HG03521 (cell line): Measurements from ENCODE around the gene RANBP17.
"Not testable (repeated sequence)": the region's sequence is repeated elsewhere in the genome, so short reads cannot be mapped to it uniquely, and the experiment has no call there.

ENCODE experiments used
- ATAC-seq: cut with Tn5 transposase; IDR thresholded peaks from one replicate; pipeline ENCODE4 v1.9.1; 2021; ENCODE audit warnings: mild to moderate bottlenecking, moderate library complexity; ENCODE audit not compliant: unreplicated experiment

Gene RANBP17

DNA sequence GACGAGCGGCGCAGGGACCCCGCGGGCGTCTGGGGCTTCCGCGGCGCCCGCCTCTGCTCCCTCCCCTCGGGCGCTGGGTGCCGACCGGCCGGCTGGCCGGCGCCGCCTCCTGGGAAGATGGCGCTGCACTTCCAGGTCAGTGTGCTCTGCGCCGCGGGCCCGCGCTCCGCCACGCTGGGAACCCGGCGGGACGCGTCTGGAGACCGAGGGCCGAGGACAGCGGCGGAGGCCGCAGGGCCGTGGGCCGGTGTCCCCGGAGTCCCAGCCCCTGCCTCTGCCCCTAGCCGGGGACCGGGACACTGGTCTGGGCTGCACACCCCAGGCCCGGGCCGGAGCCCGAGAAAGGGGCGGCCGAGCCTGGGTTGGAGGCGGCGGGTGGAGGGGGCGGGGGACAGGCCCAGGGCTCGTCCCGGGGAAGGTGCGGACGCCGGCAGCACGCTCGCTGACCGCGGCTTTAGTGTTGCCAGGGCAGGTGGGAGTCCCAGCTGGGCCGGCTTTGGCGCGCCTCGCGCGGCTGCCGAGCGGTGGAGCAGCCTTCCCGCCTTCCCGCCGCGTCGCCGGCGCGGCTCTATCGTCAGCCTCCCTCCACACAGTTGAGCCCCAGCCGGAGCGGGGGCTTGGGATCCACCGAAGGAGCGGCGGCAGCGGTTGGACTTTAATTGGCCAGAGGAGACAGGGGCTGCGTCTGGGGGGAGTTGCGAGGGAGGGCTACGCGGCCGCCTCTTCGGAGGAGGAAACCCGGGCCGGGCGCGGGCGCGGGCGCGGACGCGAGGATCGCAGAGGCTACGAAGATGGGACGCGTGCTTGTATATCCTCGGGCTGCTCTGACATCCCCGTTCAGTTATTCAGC lies at the start of gene RANBP17:
Gene RANBP17 (plus strand): TSS at position 102 of the 850 bp plus-strand sequence.
- ATAC-seq, result no peak

DNA sequence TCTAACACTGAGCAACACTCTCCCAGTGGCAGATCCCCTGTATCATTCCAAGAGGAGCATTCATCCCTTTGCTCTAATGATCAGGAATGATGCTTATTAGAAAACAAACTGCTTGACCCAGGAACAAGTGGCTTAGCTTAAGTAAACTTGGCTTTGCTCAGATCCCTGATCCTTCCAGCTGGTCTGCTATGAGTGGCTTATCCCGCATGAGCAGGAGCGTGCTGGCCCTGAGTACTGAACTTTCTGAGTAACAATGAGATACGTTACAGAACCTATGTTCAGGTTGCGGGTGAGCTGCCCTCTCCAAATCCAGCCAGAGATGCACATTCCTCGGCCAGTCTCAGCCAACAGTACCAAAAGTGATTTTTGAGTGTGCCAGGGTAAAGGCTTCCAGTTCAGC lies 48.6 kb upstream of the RANBP17 start:
- ATAC-seq, result no peak

GRCh38 chr5:170817195-170817594 lies 44.6 kb upstream of the RANBP17 start:
- ATAC-seq, result no peak

- ATAC-seq, result no peak
Observed at GRCh38 chr5:170818232-170818631, 43.6 kb upstream of the RANBP17 start.

DNA sequence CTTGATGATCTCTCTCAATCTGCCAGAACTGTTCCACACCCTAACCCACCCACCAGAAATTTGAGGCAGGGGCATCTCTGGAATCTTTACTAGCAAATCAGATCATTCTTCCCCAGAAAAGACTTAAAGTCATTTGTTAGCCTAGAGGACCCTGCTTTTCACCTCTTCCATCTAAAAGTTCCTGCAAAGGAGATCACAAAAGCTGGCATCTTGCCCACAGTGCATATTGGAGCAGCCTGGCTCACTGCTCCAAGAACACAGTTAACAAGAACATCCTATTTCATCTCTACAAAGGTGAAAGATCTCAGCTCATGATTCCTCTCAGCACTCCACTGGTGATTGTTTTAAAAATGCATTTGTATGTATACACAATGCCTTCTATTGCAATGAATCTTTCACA lies 42.0 kb upstream of the RANBP17 start:
- ATAC-seq, result no peak

DNA sequence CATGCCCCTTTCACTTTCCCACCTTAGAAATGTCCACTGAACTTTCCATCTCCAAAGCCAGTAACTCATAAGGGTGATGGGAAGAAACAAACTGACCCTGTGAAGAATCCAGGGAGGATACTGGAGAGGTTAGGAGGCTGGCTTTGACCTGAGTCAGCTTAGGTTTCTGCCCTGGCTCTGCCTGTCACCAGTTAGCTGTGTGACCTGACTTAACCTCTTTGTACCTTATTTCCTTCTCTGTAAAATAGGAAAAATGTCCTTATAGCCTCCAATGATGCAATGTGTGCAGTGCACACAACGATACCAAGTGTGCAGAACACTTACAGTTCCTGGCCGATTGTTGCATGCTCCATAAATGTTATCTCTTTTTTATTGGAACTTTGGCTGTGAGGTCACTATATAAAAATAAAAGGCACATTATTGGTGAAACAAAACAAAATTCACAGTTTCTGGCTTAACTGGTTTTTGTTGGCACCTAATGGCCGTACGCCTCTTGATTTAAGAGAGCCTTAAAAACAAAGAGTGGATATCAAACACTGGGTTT lies 40.5 kb upstream of the RANBP17 start:
- no peak for ATAC-seq

- ATAC-seq, result no peak
Observed at GRCh38 chr5:170826117-170826516, 35.7 kb upstream of the RANBP17 start.

GRCh38 chr5:170832241-170832640 lies 29.6 kb upstream of the RANBP17 start:
- no peak for ATAC-seq

DNA sequence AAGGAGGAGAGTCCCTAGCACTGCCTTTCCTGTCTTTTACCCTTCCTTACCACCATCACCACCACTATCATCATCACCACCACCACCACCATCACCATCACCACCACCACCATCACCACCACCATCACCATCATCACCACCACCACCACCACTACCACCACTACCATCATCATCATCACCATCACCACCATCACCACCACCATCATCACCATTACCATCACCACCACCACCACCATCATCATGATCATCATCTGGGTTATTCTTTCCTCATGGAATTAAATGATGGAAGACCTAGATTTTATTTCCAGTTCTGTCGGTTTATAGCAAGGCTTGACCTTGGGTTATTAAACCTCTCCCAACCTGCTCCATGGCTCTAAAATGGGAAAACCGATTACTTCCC lies 27.8 kb upstream of the RANBP17 start:
- not testable (repeated sequence) for ATAC-seq

DNA sequence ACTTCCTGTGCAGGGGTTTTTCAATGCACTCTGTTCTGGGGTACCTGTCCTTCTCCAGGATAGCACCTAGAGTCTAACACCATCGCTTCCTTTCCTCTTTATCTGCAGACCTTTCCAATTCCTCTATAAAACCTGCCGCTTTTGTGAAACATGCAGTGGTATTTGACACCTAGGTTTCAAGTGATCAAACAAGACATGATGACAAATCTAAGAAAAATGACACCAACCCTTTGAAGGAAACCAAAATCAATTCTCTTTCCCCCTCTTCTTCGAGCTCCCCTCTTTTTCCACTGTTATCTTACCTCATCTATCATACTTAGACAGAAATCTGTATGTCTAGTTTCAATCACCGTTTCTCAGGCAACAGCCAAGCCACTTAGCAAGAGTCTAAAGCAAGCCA lies 25.6 kb upstream of the RANBP17 start:
- no peak for ATAC-seq

DNA sequence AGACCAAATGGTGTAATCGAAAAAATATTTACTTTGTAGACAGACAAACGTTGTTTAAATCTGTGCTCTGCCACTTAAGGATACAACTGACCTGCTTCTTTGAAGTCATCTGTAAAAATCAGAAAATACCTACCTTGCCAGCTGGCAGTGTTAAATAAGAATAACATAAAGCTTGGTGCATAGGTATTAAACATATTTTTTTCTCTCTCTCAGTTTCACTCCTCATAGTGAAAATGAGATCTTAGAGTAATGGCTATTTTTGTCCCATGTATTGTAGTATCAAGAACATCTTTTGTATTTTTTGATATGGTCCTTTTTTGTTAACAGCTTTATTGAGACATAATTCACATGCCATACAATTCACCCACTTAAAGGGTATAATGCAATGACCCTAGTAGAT lies 17.9 kb upstream of the RANBP17 start:
- ATAC-seq, result no peak

- no peak for ATAC-seq
Observed at GRCh38 chr5:170844651-170845050, 17.2 kb upstream of the RANBP17 start.

DNA sequence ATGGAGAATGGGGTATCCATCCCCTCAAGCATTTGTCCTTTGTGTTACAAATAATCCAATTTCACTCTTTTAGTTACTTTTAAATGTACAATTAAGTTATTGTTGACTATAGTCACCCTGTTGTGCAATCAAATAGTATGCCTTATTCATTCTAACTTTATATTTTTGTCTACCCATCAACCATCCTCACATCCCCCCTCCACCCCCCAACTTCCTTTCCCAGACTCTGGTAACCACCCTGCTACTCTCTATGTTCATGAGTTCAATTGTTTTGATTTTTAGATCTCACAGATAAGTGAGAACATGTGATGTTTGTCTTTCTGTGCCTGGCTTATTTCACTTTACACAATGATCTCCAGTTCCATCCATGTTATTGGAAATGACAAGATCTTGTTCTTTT lies 15.4 kb upstream of the RANBP17 start:
- ATAC-seq, result no peak

GRCh38 chr5:170846846-170847245 lies 15.0 kb upstream of the RANBP17 start:
- no peak for ATAC-seq

GRCh38 chr5:170848033-170848432 lies 13.8 kb upstream of the RANBP17 start:
- ATAC-seq, result no peak

GRCh38 chr5:170849374-170849773 lies 12.4 kb upstream of the RANBP17 start:
- ATAC-seq, result no peak

- ATAC-seq, result no peak
Observed at GRCh38 chr5:170854566-170854965, 7.3 kb upstream of the RANBP17 start.

DNA sequence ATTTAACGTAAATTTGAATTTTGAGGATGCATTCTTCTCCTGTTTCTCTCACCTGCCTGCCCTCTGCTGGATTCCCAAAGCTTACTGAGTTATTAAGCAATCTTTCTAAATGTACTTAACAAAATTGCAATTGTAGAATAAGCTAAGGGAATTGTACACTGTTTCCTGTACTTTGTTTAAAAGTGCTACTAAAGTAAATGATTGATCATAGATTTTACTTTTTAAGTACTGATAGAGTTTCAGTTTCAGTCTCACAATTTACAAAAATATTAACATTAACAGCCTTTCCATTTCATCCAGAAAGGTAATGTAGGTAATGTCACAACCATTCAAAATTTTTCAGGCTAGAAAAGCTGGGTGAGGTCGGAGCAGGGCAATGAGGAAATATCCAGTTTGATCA lies 4.8 kb upstream of the RANBP17 start:
- ATAC-seq, result no peak

DNA sequence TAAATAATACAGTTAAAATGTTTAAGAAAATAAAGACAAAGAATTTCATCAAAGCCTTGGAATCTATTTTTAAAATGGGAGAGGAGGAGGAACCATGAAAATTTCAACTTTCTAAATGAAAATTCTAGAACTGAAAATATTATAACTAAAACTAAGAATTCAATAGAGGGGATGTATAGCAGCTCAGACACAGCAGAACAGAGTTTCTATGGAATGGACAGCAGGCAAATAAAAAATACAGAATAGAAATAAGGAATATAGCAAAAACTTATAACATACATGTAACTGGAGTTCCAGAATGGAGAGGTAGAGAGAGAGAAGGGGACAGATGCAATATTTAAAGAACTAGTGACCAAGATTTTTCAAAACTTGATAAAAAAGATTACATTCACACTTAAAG lies 1.4 kb upstream of the RANBP17 start:
- ATAC-seq, result no peak

DNA sequence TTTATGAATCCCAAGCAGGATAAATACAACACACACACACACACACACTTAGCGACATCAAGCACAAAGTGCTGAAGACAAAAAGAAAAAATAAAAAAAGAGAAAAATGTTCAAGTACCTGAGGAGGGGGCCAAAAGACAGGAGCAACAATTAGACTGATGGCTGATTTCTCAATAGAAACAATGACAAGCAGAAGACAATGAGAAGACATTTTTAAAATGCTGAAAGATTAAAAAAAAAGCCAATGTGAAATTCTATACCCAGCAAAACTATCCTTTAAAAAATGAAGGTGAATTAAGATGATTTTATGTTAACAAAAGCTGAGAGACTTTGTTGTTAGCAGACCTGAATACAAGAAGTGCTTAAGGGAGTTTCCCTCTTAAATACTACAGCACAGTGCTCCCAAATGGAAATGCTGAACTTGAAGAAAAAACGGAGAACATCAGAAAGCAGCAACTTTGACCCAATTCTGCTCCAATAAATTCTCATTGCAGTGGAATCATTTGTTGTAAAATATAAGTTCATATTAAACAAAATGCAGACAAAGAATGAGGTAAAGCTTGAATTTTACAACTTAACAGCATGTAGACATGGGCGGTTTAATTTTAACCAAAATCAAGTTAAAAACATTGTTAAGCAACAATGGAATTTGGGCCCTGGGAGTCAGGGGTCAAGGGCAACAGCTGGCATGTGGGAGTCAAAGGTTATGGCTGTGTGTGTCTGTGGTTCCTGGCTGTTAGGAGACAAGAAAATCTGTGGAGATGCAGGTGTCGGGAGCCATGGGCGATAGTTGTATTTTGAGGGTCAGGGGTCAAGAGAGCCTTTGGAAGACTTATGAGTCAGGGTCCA lies 776 bp upstream of the RANBP17 start:
- no peak for ATAC-seq

DNA sequence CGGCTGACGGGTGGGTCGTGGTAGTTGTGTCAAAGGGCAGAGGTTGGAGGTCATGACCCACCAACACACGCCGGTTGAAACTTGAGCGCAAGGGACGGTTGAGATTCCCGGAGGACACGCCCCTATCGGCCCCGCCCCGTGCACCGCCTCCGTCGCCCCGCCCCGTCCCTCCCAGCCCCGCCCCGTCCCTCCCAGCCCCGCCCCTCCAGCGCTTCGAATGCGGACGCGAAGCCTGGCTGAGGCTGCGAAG lies 226 bp upstream of the RANBP17 start:
- no peak for ATAC-seq

- ATAC-seq, result no peak
Observed at GRCh38 chr5:170863646-170864045, 1.8 kb downstream of the RANBP17 start.
